GM18505 (cell line): Measurements from ENCODE around the gene JAG1.

Source experiments
- ATAC-seq: cut with Tn5 transposase; IDR thresholded peaks from one replicate; pipeline ENCODE4 v1.9.1; 2021; ENCODE audit not compliant: unreplicated experiment
- POLR2A ChIP-seq: IDR thresholded peaks from 4 replicates; pipeline ENCODE4 v1.6.1; 2011; ENCODE audit warnings: borderline replicate concordance; ENCODE audit not compliant: insufficient read depth, insufficient read length; ENCODE audit errors: extremely low read depth

Gene JAG1

GRCh38 chr20:10709916-10710315 is 36.1 kb upstream of the JAG1 start:
- ATAC-seq = no peak
- no peak for TF ChIP-seq POLR2A

- TF ChIP-seq POLR2A = no peak
- ATAC-seq = no peak
Observed at GRCh38 chr20:10708351-10709185, 34.8 kb upstream of the JAG1 start.

- ATAC-seq = no peak
- TF ChIP-seq POLR2A = no peak
Observed at GRCh38 chr20:10707791-10708190, 34.0 kb upstream of the JAG1 start.

GRCh38 chr20:10707068-10707467 is 33.3 kb upstream of the JAG1 start:
- ATAC-seq = no peak
- TF ChIP-seq POLR2A = no peak

GRCh38 chr20:10706460-10706811 is 32.6 kb upstream of the JAG1 start:
- TF ChIP-seq POLR2A = no peak
- no peak for ATAC-seq

GRCh38 chr20:10705801-10706459 is 32.1 kb upstream of the JAG1 start:
- ATAC-seq = no peak
- no peak for TF ChIP-seq POLR2A

GRCh38 chr20:10701607-10702006 is 27.8 kb upstream of the JAG1 start:
- no peak for ATAC-seq
- no peak for TF ChIP-seq POLR2A

- TF ChIP-seq POLR2A = no peak
- ATAC-seq = no peak
Observed at GRCh38 chr20:10699941-10700340, 26.1 kb upstream of the JAG1 start.

- no peak for ATAC-seq
- no peak for TF ChIP-seq POLR2A
Observed at GRCh38 chr20:10699489-10699888, 25.7 kb upstream of the JAG1 start.

- no peak for ATAC-seq
- TF ChIP-seq POLR2A = no peak
Observed at GRCh38 chr20:10696650-10697049, 22.9 kb upstream of the JAG1 start.

- TF ChIP-seq POLR2A = no peak
- no peak for ATAC-seq
Observed at GRCh38 chr20:10689385-10689784, 15.6 kb upstream of the JAG1 start.

GRCh38 chr20:10687895-10688294 is 14.1 kb upstream of the JAG1 start:
- ATAC-seq = no peak
- TF ChIP-seq POLR2A = no peak

GRCh38 chr20:10686356-10687133 is 12.7 kb upstream of the JAG1 start:
- TF ChIP-seq POLR2A = no peak
- ATAC-seq = no peak
